ENCODE results near the gene CHGA. TPM values are rescaled to one million over a fixed set of nuclear protein-coding genes. Genes with fewer than 3 reads are reported as not detected.

CHGA gene
- total RNA-seq, 1 donor from 2014 or later: 0.29 TPM

- no peak for DNase-seq (ENCODE audit: low spot score)
Measured at GRCh38 chr14:92978229-92979021, 55.5 kb downstream of the CHGA start.

GRCh38 chr14:92980866-92981265, 57.9 kb downstream of the CHGA start:
- DNase-seq (ENCODE audit: low spot score): no peak

GRCh38 chr14:92981726-92982125, 58.8 kb downstream of the CHGA start:
- DNase-seq (ENCODE audit: low spot score): no peak

- no peak for DNase-seq (ENCODE audit: low spot score)
Measured at GRCh38 chr14:92982956-92983355, 60.0 kb downstream of the CHGA start.

GRCh38 chr14:92984082-92984788, 61.3 kb downstream of the CHGA start:
- DNase-seq (ENCODE audit: low spot score): no peak

Other genes starting within 250 kb of the CHGA start
- 158 TPM for gene LGMN, start 174.5 kb upstream of the CHGA start, total RNA-seq
- gene GOLGA5, start 128.8 kb upstream of the CHGA start, total RNA-seq: 35.2 TPM
- gene ITPK1, start 192.8 kb downstream of the CHGA start, total RNA-seq: 187 TPM